Measurements from ENCODE around the gene VAV2.

Gene VAV2

DNA sequence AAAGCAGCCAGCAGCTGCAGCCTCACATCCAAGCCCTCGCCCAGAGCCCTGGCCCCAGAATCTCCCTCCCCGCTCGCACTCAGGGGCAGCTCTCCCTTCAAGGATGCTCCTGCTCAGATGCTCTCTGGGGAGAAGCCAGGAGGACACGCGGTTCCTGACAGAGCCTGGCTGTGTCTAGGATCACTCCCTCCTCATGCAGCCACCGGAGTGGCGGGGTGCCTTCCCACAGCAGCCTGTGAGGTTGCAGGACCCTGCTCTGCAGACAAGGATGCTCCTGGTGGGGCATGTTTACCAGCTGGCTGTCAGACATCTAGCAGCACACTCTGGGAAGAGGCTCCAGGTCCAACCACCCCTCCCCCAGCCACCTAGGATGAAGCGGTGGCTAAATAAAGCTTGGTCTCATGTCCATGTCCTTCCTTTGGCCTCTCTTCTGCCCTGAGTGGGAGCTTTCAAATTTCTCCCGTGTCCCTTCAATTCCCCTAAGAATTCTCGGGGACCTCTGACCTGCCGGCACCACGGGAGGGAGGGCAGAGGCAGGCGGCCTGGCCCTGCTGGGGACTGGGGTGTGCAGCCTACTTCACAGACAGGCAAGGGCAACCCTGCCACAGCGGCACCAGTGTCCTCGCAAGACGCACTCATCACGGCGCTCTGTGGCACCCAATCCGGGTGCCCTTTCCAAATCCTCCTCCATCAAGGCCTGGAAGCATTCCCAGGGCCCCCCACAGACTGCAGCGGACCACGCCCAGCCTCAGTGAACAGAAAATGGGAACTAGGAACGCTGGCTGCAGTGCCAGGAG is 165.6 kb downstream of the VAV2 start:
- in situ Hi-C loops (cut with HindIII; ENCODE audit: low sequenced_read_pairs): loop anchor here (5.0 kb wide), 1 partner anchor 91 kb away; no protein-coding TSS in a partner anchor
- H3K4me3 ChIP-seq (ENCODE audit: low read depth, low read length): no peak overlapping the region
- DNase-seq (ENCODE audit: low read depth): no peak
- TF ChIP-seq, protein P1, sequence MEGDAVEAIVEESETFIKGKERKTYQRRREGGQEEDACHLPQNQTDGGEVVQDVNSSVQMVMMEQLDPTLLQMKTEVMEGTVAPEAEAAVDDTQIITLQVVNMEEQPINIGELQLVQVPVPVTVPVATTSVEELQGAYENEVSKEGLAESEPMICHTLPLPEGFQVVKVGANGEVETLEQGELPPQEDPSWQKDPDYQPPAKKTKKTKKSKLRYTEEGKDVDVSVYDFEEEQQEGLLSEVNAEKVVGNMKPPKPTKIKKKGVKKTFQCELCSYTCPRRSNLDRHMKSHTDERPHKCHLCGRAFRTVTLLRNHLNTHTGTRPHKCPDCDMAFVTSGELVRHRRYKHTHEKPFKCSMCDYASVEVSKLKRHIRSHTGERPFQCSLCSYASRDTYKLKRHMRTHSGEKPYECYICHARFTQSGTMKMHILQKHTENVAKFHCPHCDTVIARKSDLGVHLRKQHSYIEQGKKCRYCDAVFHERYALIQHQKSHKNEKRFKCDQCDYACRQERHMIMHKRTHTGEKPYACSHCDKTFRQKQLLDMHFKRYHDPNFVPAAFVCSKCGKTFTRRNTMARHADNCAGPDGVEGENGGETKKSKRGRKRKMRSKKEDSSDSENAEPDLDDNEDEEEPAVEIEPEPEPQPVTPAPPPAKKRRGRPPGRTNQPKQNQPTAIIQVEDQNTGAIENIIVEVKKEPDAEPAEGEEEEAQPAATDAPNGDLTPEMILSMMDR (IDR thresholded peaks at IDR 0.05; ENCODE audit: low read depth, low read length, missing control alignments): no peak

DNA sequence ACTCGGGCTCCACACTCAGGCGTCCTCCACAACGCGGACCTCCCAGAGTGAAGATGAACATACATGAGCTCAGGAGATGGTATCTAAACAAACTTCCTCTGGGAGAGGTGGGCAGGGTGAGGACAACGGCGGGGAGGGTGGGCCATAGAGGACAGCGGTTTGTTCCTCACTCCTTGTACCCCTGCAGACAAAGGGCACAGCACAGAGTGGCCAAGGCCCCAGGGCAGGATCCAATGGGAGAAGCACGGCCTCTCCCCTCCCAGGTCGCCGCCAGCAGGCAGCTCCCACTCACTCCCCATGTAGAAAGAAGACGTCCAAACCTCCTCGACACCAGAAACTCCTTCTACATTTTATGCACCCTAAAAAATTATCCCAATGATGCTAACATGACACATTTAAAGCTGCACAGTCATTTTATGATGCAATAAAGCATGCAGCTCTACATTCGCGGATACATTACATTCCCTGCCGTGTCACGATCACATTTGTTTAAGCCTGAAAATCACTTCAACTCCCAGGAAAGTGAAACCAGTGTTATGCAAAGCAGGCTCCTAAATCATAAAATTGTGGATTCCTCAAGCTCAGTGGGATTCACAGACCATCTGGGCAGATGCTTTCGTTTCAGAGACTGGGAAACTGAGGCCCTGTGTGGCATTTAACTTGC is 166.4 kb downstream of the VAV2 start:
- no peak for DNase-seq (ENCODE audit: low read depth)
- in situ Hi-C loops (cut with HindIII; ENCODE audit: low sequenced_read_pairs): loop anchor here (5.0 kb wide), 1 partner anchor 92 kb away; no protein-coding TSS in a partner anchor
- no peak overlapping the region for H3K4me3 ChIP-seq (ENCODE audit: low read depth, low read length)
- TF ChIP-seq, protein P1 (IDR thresholded peaks at IDR 0.05; ENCODE audit: low read depth, low read length, missing control alignments): no peak

DNA sequence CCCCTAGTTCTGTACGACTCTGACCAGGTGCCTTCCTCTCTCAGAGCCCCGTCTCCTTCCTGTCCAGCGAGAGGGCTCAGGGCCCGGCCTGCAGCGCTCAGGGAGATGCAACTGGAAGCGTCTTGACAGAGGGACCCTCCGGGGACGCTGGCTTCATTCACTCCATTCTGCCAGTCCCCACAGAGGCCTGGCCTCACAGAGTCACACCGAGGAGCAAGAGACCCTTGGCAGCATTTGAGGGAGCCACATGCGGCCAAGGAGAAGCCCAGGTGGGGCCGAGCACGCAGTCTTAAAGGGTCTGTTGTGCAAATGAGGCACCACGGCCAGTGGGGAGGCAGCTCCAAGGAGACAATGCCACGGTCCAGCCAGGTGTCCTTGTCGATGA is 167.3 kb downstream of the VAV2 start:
- in situ Hi-C loops (cut with HindIII; ENCODE audit: low sequenced_read_pairs): loop anchor here (5.0 kb wide), 1 partner anchor 93 kb away; no protein-coding TSS in a partner anchor
- H3K4me3 ChIP-seq (ENCODE audit: low read depth, low read length): no peak overlapping the region
- no peak for DNase-seq (ENCODE audit: low read depth)
- TF ChIP-seq, protein P1 (IDR thresholded peaks at IDR 0.05; ENCODE audit: low read depth, low read length, missing control alignments): no peak

DNA sequence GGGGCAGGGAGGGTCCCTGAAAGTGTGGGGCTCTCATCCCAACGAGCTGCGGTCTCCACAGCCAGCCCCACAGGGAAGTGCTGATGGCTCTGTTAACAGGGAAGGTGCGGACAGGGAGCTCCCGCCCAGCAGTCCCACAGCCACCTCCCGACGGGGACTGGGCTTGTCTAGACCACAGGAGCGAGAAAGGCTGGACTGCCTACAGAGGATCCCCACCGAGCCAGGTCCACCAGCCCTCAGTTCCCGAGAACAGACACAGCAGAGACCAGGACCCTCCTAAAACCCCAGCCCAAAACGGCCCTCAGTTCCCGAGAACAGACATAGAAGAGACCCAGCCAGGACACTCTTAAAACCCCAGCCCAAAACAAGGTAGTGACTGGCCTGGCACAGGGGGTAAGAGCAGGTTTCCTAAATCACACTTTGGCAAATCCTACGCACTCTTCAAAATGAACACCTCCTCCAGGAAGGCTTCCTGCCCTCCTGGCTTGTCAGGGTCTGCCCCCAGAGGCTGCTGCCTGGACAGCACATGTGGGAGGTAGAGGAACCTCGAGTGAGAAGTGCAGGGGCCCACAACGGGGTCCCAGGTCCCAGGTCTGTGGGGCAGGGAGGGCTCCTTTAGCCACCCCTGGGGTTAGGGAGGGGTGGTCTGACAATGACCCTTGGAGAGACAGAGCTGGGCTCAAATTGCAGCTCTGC is 167.9 kb downstream of the VAV2 start:
- no peak overlapping the region for H3K4me3 ChIP-seq (ENCODE audit: low read depth, low read length)
- no peak for DNase-seq (ENCODE audit: low read depth)
- TF ChIP-seq, protein P1 (IDR thresholded peaks at IDR 0.05; ENCODE audit: low read depth, low read length, missing control alignments): no peak
- in situ Hi-C loops (cut with HindIII; ENCODE audit: low sequenced_read_pairs): no loop called here

DNA sequence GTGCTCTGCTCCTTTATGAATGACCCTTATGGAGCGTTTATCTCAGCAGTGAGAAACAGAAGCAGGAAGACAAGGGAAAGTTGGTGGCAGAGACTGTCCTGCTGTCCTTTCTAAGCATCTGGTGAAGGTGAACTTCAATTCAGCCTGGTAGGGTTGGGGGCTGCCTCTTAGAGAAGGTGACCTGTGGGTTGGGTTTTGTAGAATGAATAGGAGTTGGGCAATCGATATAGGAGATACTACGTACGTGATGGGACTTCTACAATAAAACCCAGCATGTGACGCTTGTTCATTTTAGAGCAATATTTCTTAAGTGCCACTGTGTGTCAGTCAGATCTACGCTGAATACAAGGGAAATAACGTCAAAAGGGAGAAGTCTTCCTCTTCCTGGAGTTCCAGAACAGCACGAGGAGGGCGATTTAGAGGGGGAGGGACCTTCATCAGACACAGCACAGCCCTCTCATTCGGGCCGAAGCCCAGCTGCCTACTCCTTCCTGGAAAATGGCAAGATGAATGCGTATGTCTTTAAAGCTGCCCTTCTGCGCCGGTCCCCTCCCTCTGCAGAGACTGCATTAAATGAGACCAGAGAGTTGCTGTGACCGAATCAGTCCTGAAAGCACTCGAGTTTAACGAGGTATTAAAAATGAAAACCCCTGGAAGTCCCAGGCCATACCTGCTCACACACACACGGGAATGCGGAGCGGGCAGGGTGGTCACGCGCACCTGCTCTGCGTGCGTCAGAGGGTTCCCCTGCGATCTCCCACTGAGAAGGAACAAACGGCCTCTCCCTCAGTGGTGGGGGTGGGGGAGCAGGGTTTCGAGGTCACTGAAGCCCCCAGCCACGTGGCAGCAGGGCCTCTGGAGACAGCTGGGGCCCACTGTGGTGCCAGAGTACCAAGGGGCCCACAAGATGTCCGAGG is 168.7 kb downstream of the VAV2 start:
- DNase-seq (ENCODE audit: low read depth): no peak
- in situ Hi-C loops (cut with HindIII; ENCODE audit: low sequenced_read_pairs): no loop called here
- H3K4me3 ChIP-seq (ENCODE audit: low read depth, low read length): no peak overlapping the region
- TF ChIP-seq, protein P1 (IDR thresholded peaks at IDR 0.05; ENCODE audit: low read depth, low read length, missing control alignments): no peak

Data from astrocyte of the cerebellum (primary cell).